BJ (cell line): ENCODE results near the gene NUAK2. TPM values are rescaled to one million over a fixed set of nuclear protein-coding genes. Genes with fewer than 3 reads are reported as not detected.
"Not testable (repeated sequence)": the region's sequence is repeated elsewhere in the genome, so short reads cannot be mapped to it uniquely, and the experiment has no call there.

Source experiments
- CTCF ChIA-PET: fragments of 350-600 bp; formaldehyde crosslinking; extraction: SDS; loops from one replicate; lab custom pipeline; 2021; ENCODE audit warnings: antibody characterized with exemption, inconsistent platforms; lab: Yijun Ruan, JAX
- POLR2A ChIA-PET: fragments of 300-600 bp; sonication (Branson Sonifier 250); formaldehyde crosslinking; extraction: SDS; loops from one replicate; lab custom pipeline; 2021; ENCODE audit warnings: antibody characterized with exemption; lab: Charles Lee
- DNase-seq: peaks from one replicate; pipeline ENCODE4 v3.0.0-alpha.2; 2011; ENCODE audit warnings: low read depth
- H3K27me3 ChIP-seq: 2 replicates; pipeline ENCODE4 v1.6.0; 2011; ENCODE audit warnings: low read length; ENCODE audit not compliant: control insufficient read depth, insufficient read depth
- H3K36me3 ChIP-seq: 2 replicates; pipeline ENCODE4 v1.5.1; 2011; ENCODE audit warnings: low read length; ENCODE audit not compliant: control insufficient read depth, insufficient read depth
- H3K4me3 ChIP-seq: 2 replicates; pipeline ENCODE4 v1.5.1; 2011; ENCODE audit warnings: low read depth, mild to moderate bottlenecking, control low read depth, low read length
- CTCF ChIP-seq: IDR thresholded peaks from 2 replicates; pipeline ENCODE4 v1.5.1; 2011; ENCODE audit warnings: low read depth, mild to moderate bottlenecking, control low read depth, inconsistent platforms, low read length, moderate library complexity; ENCODE audit not compliant: insufficient read depth
- polyA plus RNA-seq: library from polyadenylated mRNA; depleted of rRNA; stranded (reverse); fragments of >200 nt; gene quantifications from 2 replicates; pipeline ENCODE4 v1.2.3, GENCODE V29; 2011

NUAK2 gene
- polyA plus RNA-seq, 1 experiment: 5.8 TPM

- no peak for DNase-seq
- Histone ChIP-seq H3K4me3 (no peak overlapping the region), H3K27me3 (no peaks in the 10 kb centered on the region), H3K36me3 (peaks cover 32% of the 10 kb centered on the region)
- ChIA-PET CTCF (interaction anchor here (1.0 to 3.0 kb wide), 3 partner anchors 23 to 31 kb away, joined by 3 to 18 read pairs (median 6); no protein-coding TSS in a partner anchor), POLR2A (no interaction called here)
- no peak for TF ChIP-seq CTCF
Observed at GRCh38 chr1:205301842-205302588, 19.5 kb downstream of the NUAK2 start.

- H3K36me3 ChIP-seq: peaks cover 25% of the 10 kb centered on the region
- H3K27me3 ChIP-seq: no peaks in the 10 kb centered on the region
- TF ChIP-seq CTCF: no peak
- ChIA-PET POLR2A (no interaction called here), CTCF (interaction anchor here (1.0 to 3.0 kb wide), 3 partner anchors 24 to 30 kb away, joined by 3 to 18 read pairs (median 6); no protein-coding TSS in a partner anchor)
- H3K4me3 ChIP-seq: no peak overlapping the region
- peak; percentile 82 for DNase-seq
Observed at GRCh38 chr1:205301205-205301821, 20.2 kb downstream of the NUAK2 start.

GRCh38 chr1:205300149-205300548, 21.4 kb downstream of the NUAK2 start:
- Histone ChIP-seq H3K27me3 (no peaks in the 10 kb centered on the region), H3K36me3 (peaks cover 21% of the 10 kb centered on the region), H3K4me3 (no peak overlapping the region)
- ChIA-PET CTCF (interaction anchor here (3.0 kb wide), 1 partner anchor 26 kb away, joined by 18 read pairs; no protein-coding TSS in a partner anchor), POLR2A (no interaction called here)
- no peak for DNase-seq
- no peak for TF ChIP-seq CTCF

- peaks cover 9% of the 10 kb centered on the region for H3K36me3 ChIP-seq
- H3K4me3 ChIP-seq: no peak overlapping the region
- ChIA-PET CTCF (interaction anchor here (0.9 to 6.1 kb wide), 5 partner anchors 11 to 27 kb away, joined by 3 to 36 read pairs (median 5); no protein-coding TSS in a partner anchor), POLR2A (interaction anchor here (0.6 to 1.5 kb wide), 3 partner anchors 14 to 46 kb away, joined by 3 to 4 read pairs (median 3); no protein-coding TSS in a partner anchor)
- DNase-seq: peak; percentile 78
- no peaks in the 10 kb centered on the region for H3K27me3 ChIP-seq
- TF ChIP-seq CTCF: no peak
Observed at GRCh38 chr1:205298191-205298994, 23.2 kb downstream of the NUAK2 start.

GRCh38 chr1:205297546-205298177, 23.9 kb downstream of the NUAK2 start:
- not testable (repeated sequence) for H3K36me3 ChIP-seq, H3K4me3 ChIP-seq, DNase-seq, H3K27me3 ChIP-seq
- CTCF ChIA-PET: interaction anchor here (0.9 to 6.1 kb wide), 6 partner anchors 11 to 28 kb away, joined by 3 to 36 read pairs (median 4); no protein-coding TSS in a partner anchor
- POLR2A ChIA-PET: interaction anchor here (0.7 to 1.5 kb wide), 2 partner anchors 13 to 24 kb away, joined by 3 to 4 read pairs; no protein-coding TSS in a partner anchor
